ENCODE data around the gene OLFM4. TPM values are rescaled to one million over a fixed set of nuclear protein-coding genes. Genes with fewer than 3 reads are reported as not detected.

Gene OLFM4
- total and polyA plus RNA-seq, 9 donors: 0.07 to 0.98 (median 0.35) TPM; not detected in 1

DNA sequence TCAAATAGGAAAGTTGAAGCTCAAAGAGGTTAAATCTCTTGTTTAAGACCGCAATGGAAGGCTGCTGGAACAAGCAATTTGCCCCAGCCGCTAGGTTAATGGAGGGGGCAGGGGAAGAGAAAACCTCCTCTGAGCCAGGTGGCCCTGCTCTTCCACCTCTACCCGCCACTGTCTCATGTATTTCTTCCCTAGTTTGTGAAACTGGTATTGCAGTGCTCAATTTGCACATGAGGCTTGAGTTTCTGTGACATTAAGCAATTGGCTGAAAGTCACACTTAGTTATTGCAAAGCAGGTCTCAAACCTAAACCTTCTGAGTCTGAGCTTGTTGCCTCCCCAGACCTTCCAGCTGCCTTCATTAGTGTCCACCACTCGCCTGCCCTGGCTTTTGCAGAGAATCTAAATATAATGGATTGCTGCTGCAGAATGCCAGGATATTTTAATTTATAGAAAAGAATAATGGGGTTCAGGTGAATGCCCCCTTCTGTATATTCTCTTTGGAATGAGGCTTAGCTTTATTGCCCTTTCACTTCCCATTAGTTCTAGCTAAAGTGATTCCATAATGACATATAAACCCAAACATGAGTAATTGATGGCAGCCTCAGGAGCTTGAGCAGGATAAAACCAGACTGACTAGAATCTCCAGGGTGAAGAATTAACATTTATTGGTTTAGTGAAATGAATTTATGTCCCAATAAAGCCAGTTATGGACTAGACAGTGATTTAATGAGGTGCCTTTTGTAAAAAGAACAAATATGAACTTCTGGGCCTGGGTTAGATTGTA lies 27.0 kb upstream of the OLFM4 start:
- intact Hi-C loops (cut with DNase I): no loop called here
- Histone ChIP-seq H3K27ac (no peak overlapping the region), H3K36me3 (no peaks in the 10 kb centered on the region), H3K27me3 (no peaks in the 10 kb centered on the region), H3K4me3 (no peak overlapping the region), H3K4me1 (ENCODE audit: insufficient read depth) (no peaks in the 10 kb centered on the region), H3K9me3 (no peaks in the 10 kb centered on the region)
- no peak for TF ChIP-seq EP300 (IDR thresholded peaks at IDR 0.05)
- TF ChIP-seq POLR2A (IDR thresholded peaks at IDR 0.05): no peak
- TF ChIP-seq, protein P1, sequence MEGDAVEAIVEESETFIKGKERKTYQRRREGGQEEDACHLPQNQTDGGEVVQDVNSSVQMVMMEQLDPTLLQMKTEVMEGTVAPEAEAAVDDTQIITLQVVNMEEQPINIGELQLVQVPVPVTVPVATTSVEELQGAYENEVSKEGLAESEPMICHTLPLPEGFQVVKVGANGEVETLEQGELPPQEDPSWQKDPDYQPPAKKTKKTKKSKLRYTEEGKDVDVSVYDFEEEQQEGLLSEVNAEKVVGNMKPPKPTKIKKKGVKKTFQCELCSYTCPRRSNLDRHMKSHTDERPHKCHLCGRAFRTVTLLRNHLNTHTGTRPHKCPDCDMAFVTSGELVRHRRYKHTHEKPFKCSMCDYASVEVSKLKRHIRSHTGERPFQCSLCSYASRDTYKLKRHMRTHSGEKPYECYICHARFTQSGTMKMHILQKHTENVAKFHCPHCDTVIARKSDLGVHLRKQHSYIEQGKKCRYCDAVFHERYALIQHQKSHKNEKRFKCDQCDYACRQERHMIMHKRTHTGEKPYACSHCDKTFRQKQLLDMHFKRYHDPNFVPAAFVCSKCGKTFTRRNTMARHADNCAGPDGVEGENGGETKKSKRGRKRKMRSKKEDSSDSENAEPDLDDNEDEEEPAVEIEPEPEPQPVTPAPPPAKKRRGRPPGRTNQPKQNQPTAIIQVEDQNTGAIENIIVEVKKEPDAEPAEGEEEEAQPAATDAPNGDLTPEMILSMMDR (IDR thresholded peaks at IDR 0.05): no peak
- no peak for DNase-seq
- 83 to 88% (median 88%) methylated on average over 4 of the region's 4 CpGs for WGBS, 3 donors

DNA sequence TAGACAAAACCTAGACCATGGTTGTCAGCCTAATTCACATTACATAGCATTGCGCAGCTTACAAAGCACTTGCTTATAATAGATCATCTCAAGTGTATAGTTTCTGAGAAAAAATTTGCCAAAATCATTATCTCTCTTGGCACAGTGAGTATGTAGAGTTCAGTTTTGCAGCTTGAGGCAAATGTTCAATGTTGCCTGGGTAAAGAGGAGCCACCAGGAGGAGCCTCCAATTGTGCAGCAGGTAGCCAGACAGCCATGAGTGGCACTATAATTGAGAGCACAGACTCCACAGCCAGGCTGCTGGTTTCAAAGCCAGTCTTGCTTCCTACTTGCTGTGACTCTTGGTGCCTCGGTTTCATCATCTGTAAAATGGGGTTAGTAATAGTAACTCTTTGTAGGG lies 24.0 kb upstream of the OLFM4 start:
- Histone ChIP-seq H3K9me3 (no peaks in the 10 kb centered on the region), H3K27ac (no peak overlapping the region), H3K36me3 (no peaks in the 10 kb centered on the region), H3K4me1 (ENCODE audit: insufficient read depth) (no peaks in the 10 kb centered on the region), H3K27me3 (no peaks in the 10 kb centered on the region), H3K4me3 (no peak overlapping the region)
- no peak for DNase-seq
- intact Hi-C loops (cut with DNase I): no loop called here
- 80 to 94% (median 88%) methylated on average over 2 of the region's 2 CpGs for WGBS, 3 donors
- TF ChIP-seq EP300 (IDR thresholded peaks at IDR 0.05): no peak
- no peak for TF ChIP-seq POLR2A (IDR thresholded peaks at IDR 0.05)
- TF ChIP-seq, protein P1 (IDR thresholded peaks at IDR 0.05): no peak

DNA sequence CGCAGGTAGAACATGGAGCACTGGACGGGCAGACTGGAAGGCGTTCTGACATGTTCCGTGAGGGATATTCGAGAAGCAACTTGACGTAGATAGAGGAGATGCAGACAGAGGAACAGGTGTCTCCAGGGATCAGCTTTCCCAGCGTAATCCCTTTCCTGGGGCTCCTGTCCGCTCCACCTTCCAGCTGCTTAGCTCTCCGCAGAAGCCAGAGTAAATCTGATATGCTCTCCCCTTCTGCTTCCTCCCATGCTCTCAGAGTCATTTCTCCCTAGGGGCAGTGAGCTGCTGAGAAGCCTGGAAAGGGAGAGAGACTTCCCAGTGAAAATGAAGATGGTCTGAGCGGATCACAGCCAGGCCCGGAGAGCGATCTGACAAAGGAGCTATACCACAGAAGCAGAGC lies 23.0 kb upstream of the OLFM4 start:
- WGBS, 3 donors: 83 to 90% (median 87%) methylated on average over 12 of the region's 12 CpGs
- no peaks in the 10 kb centered on the region for H3K4me1 ChIP-seq (ENCODE audit: insufficient read depth)
- H3K9me3 ChIP-seq: no peaks in the 10 kb centered on the region
- TF ChIP-seq, protein P1 (IDR thresholded peaks at IDR 0.05): no peak
- TF ChIP-seq POLR2A (IDR thresholded peaks at IDR 0.05) (no peak), EP300 (IDR thresholded peaks at IDR 0.05) (no peak)
- no peaks in the 10 kb centered on the region for H3K27me3 ChIP-seq
- H3K4me3 ChIP-seq: no peak overlapping the region
- no peak for DNase-seq
- H3K27ac ChIP-seq: no peak overlapping the region
- intact Hi-C loops (cut with DNase I): loop anchor here in 1 of 4 donors (5.0 kb wide), 1 partner anchor 462 kb away; no protein-coding TSS in a partner anchor
- H3K36me3 ChIP-seq: no peaks in the 10 kb centered on the region

DNA sequence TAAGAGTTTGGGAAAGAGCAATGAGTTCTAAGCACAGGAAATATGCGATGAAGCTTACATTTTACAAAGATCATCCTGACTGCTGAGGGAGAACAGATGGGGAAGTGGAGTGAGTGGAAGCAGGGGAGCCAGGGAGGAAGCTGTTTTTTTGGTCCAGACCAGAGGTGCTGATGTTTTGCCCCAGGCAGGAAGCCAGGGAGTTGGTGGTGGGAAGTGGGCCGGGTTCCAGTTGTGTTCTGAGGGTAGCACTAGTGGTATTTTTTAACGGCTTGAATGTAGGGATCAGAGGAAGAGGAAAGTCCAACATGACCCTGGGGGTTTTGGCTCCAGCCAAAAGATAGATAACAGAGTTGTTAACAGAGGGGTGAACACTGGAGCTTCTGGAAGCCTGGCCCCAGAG lies 20.7 kb upstream of the OLFM4 start:
- Histone ChIP-seq H3K4me3 (no peak overlapping the region), H3K4me1 (ENCODE audit: insufficient read depth) (no peaks in the 10 kb centered on the region), H3K27me3 (no peaks in the 10 kb centered on the region), H3K36me3 (no peaks in the 10 kb centered on the region), H3K9me3 (no peaks in the 10 kb centered on the region), H3K27ac (no peak overlapping the region)
- intact Hi-C loops (cut with DNase I): loop anchor here in 1 of 4 donors (5.0 kb wide), 1 partner anchor 459 kb away; no protein-coding TSS in a partner anchor
- WGBS, 3 donors: 17 to 22% (median 21%) methylated on average over 3 of the region's 3 CpGs
- no peak for TF ChIP-seq EP300 (IDR thresholded peaks at IDR 0.05)
- TF ChIP-seq POLR2A (IDR thresholded peaks at IDR 0.05): no peak
- TF ChIP-seq, protein P1 (IDR thresholded peaks at IDR 0.05): no peak
- DNase-seq: no peak
